GM21529 (cell line): ENCODE results near the gene CBFA2T2.

Source experiments
- ATAC-seq: cut with Tn5 transposase; IDR thresholded peaks from one replicate; pipeline ENCODE4 v1.9.1; 2021; ENCODE audit not compliant: unreplicated experiment

Gene CBFA2T2

GRCh38 chr20:33664085-33664761 lies 174.3 kb downstream of the CBFA2T2 start:
- ATAC-seq: no peak

GRCh38 chr20:33664762-33665144 lies 174.9 kb downstream of the CBFA2T2 start:
- no peak for ATAC-seq

- ATAC-seq: peak; percentile 63
Observed at GRCh38 chr20:33666293-33667244, 176.7 kb downstream of the CBFA2T2 start, which contains the start of gene ACTL10. Gene ACTL10, plus strand, starts transcription at chr20:33666943. Its CDS starts 555 bp downstream, at chr20:33667498.

GRCh38 chr20:33667245-33667675 lies 177.4 kb downstream of the CBFA2T2 start:
- ATAC-seq: peak; percentile 13

- ATAC-seq: peak; percentile 29
Observed at GRCh38 chr20:33667676-33668465, 178.0 kb downstream of the CBFA2T2 start.

GRCh38 chr20:33668466-33669155 lies 178.7 kb downstream of the CBFA2T2 start:
- no peak for ATAC-seq

- ATAC-seq: no peak
Observed at GRCh38 chr20:33669224-33669623, 179.3 kb downstream of the CBFA2T2 start.

- ATAC-seq: no peak
Observed at GRCh38 chr20:33669873-33670640, 180.2 kb downstream of the CBFA2T2 start.

GRCh38 chr20:33670715-33671499 lies 181.0 kb downstream of the CBFA2T2 start:
- ATAC-seq: no peak

- ATAC-seq: no peak
Observed at GRCh38 chr20:33671573-33672288, 181.8 kb downstream of the CBFA2T2 start.

GRCh38 chr20:33672426-33673113 lies 182.7 kb downstream of the CBFA2T2 start:
- no peak for ATAC-seq

- ATAC-seq: no peak
Observed at GRCh38 chr20:33673114-33673409, 183.2 kb downstream of the CBFA2T2 start.

GRCh38 chr20:33673410-33674293 lies 183.8 kb downstream of the CBFA2T2 start:
- ATAC-seq: peak; percentile 33

- ATAC-seq: peak; percentile 59
Observed at GRCh38 chr20:33674294-33675135, 184.6 kb downstream of the CBFA2T2 start, which contains the start of gene NECAB3. Gene NECAB3, minus strand, starts transcription at chr20:33674428. Its CDS starts 76 bp downstream, at chr20:33674352.

- no peak for ATAC-seq
Observed at GRCh38 chr20:33675136-33675959, 185.5 kb downstream of the CBFA2T2 start.
